Hindlimb muscle (tissue), 1 donor: Measurements from ENCODE around the gene ZBTB7C. TPM values are rescaled to one million over a fixed set of nuclear protein-coding genes. Genes with fewer than 3 reads are reported as not detected.

Source experiments
- DNase-seq: peaks from one replicate; pipeline ENCODE4 v3.0.0-alpha.2; 2013
- polyA plus RNA-seq: library from polyadenylated mRNA; unstranded; fragments of 120-200 nt; gene quantifications from one replicate; pipeline ENCODE4 v1.2.1, GENCODE V29; 2013; ENCODE audit not compliant: insufficient read length

Gene ZBTB7C
- polyA plus RNA-seq, 1 donor: 5.8 TPM

- DNase-seq: no peak
Measured at GRCh38 chr18:48352051-48352755, 57.0 kb downstream of the ZBTB7C start.

- no peak for DNase-seq
Measured at GRCh38 chr18:48351216-48352050, 57.8 kb downstream of the ZBTB7C start.

GRCh38 chr18:48348739-48349138 lies 60.4 kb downstream of the ZBTB7C start:
- no peak for DNase-seq

- DNase-seq: no peak
Measured at GRCh38 chr18:48347756-48348326, 61.3 kb downstream of the ZBTB7C start.

GRCh38 chr18:48345596-48345995 lies 63.6 kb downstream of the ZBTB7C start:
- DNase-seq: no peak

- no peak for DNase-seq
Measured at GRCh38 chr18:48342581-48342980, 66.6 kb downstream of the ZBTB7C start.

GRCh38 chr18:48342125-48342524 lies 67.1 kb downstream of the ZBTB7C start:
- DNase-seq: no peak

- DNase-seq: no peak
Measured at GRCh38 chr18:48340560-48340959, 68.6 kb downstream of the ZBTB7C start.

- DNase-seq: no peak
Measured at GRCh38 chr18:48339692-48340091, 69.5 kb downstream of the ZBTB7C start.

GRCh38 chr18:48338915-48339314 lies 70.3 kb downstream of the ZBTB7C start:
- no peak for DNase-seq

- DNase-seq: no peak
Measured at GRCh38 chr18:48337053-48337452, 72.1 kb downstream of the ZBTB7C start.

- DNase-seq: no peak
Measured at GRCh38 chr18:48336332-48336731, 72.9 kb downstream of the ZBTB7C start.

GRCh38 chr18:48335829-48336228 lies 73.4 kb downstream of the ZBTB7C start:
- DNase-seq: no peak

- no peak for DNase-seq
Measured at GRCh38 chr18:48334845-48335244, 74.3 kb downstream of the ZBTB7C start.

GRCh38 chr18:48333563-48333962 lies 75.6 kb downstream of the ZBTB7C start:
- DNase-seq: no peak

- DNase-seq: no peak
Measured at GRCh38 chr18:48330016-48330991, 78.9 kb downstream of the ZBTB7C start.

GRCh38 chr18:48328473-48329210 lies 80.5 kb downstream of the ZBTB7C start:
- no peak for DNase-seq

GRCh38 chr18:48326901-48327675 lies 82.1 kb downstream of the ZBTB7C start:
- no peak for DNase-seq

GRCh38 chr18:48325115-48325665 lies 84.0 kb downstream of the ZBTB7C start:
- no peak for DNase-seq

- no peak for DNase-seq
Measured at GRCh38 chr18:48324651-48325050, 84.5 kb downstream of the ZBTB7C start.
